Skeletal muscle tissue (tissue), 4 donors: ENCODE measurements around the gene CCDC180. TPM values are rescaled to one million over a fixed set of nuclear protein-coding genes. Genes with fewer than 3 reads are reported as not detected.
"Not testable (repeated sequence)": the region's sequence is repeated elsewhere in the genome, so short reads cannot be mapped to it uniquely, and the experiment has no call there.

Experiments used
- H3K27ac ChIP-seq: one replicate; pipeline ENCODE4 v1.7.0; 2013; ENCODE audit warnings: mild to moderate bottlenecking, low read depth, low read length, inconsistent platforms
- H3K27me3 ChIP-seq, 3 donors: one replicate each; pipeline ENCODE4 v1.7.0; 2013; ENCODE audit warnings: low read length in 3 of 3; ENCODE audit not compliant: control insufficient read depth in 3 of 3, insufficient read depth in 3 of 3
- H3K36me3 ChIP-seq, 3 donors: one replicate each; pipeline ENCODE4 v1.7.0; 2013; ENCODE audit warnings: low read length in 3 of 3; ENCODE audit not compliant: control insufficient read depth in 3 of 3, insufficient read depth in 3 of 3
- H3K4me1 ChIP-seq, 3 donors: one replicate each; pipeline ENCODE4 v1.7.0; 2013; ENCODE audit warnings: low read length in 3 of 3, mild to moderate bottlenecking in 3 of 3; ENCODE audit not compliant: control insufficient read depth in 3 of 3, insufficient read depth in 3 of 3
- H3K4me3 ChIP-seq, 3 donors: one replicate each; pipeline ENCODE4 v1.7.0; 2013; ENCODE audit warnings: low read length in 3 of 3
- H3K9ac ChIP-seq, 3 donors: one replicate each; pipeline ENCODE4 v1.7.0; 2013; ENCODE audit warnings: low read length in 3 of 3, mild to moderate bottlenecking in 3 of 3, moderate library complexity in 2 of 3, low read depth in 1 of 3
- H3K9me3 ChIP-seq, 3 donors: one replicate each; pipeline ENCODE4 v1.7.0; 2013; ENCODE audit warnings: low read length in 3 of 3; ENCODE audit not compliant: control insufficient read depth in 3 of 3
- total RNA-seq: library from RNA; depleted of rRNA; stranded (reverse); fragments of >200 nt; gene quantifications from one replicate; pipeline ENCODE4 v1.2.3, GENCODE V29; 2014
- donor health status: Osteomylitis.

Gene CCDC180
- total RNA-seq = 7.3 TPM

- Histone ChIP-seq H3K4me3 (peak within 1 kb of the TSS; percentile 8 to 46 (median 41)), H3K9ac (no peak within 1 kb of the TSS), H3K4me1 (peaks cover 5 to 13% (median 7%) of the 10 kb centered on the region in 3 donors), H3K27ac (peak within 1 kb of the TSS; percentile 30), H3K27me3 (no peaks in the 10 kb centered on the region), H3K36me3 (peaks cover 14 to 17% (median 15%) of the 10 kb centered on the region in 3 donors), H3K9me3 (peaks cover 0 to 2% (median 0%) of the 10 kb centered on the region in 3 donors)
Measured at GRCh38 chr9:97307500-97308163, at the start of gene CCDC180. Gene CCDC180, plus strand, starts transcription at chr9:97307659. Its CDS starts 405 bp downstream, at chr9:97308064.

GRCh38 chr9:97259834-97260514, 47.5 kb upstream of the CCDC180 start:
- not testable (repeated sequence) for H3K27ac ChIP-seq, H3K9me3 ChIP-seq, H3K36me3 ChIP-seq, H3K9ac ChIP-seq, H3K4me3 ChIP-seq, H3K4me1 ChIP-seq, H3K27me3 ChIP-seq

- Histone ChIP-seq H3K27ac (no peak overlapping the region), H3K4me3 (no peak overlapping the region), H3K4me1 (no peaks in the 10 kb centered on the region), H3K9ac (no peak overlapping the region), H3K36me3 (no peaks in the 10 kb centered on the region), H3K27me3 (no peaks in the 10 kb centered on the region), H3K9me3 (no peaks in the 10 kb centered on the region)
Measured at GRCh38 chr9:97271292-97271691, 36.2 kb upstream of the CCDC180 start.

- Histone ChIP-seq H3K27me3 (no peaks in the 10 kb centered on the region), H3K4me1 (no peaks in the 10 kb centered on the region), H3K36me3 (peaks cover 0 to 4% (median 3%) of the 10 kb centered on the region in 3 donors), H3K27ac (no peak overlapping the region), H3K9me3 (no peaks in the 10 kb centered on the region), H3K4me3 (no peak overlapping the region), H3K9ac (no peak overlapping the region)
Measured at GRCh38 chr9:97272072-97272471, 35.4 kb upstream of the CCDC180 start.

DNA sequence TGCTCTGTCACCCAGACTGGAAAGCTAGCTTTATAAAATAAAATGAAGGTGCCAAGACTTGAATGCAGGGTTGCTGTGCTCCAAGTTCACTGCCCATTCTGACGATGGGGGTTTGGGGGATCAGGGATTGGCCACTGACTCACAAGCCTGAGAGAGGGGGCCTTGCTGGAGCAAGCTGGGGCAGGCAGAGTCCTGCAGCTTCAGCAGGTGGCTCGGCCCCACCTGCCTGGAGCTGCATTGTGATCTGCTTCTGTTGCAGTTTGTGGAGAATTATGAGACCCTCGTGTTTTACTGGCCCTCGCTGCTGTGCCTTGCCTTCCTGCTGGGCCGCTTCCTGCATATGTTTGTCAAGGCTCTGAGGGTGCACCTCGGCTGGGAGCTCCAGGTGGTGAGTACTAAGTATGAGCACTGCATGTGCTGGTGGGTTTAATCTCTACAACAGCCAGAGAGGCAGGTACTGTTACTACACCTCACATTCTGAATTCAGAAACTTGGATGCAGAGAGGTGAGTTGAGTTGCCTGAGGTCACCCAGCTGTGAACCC, 31.1 kb upstream of the CCDC180 start:
- H3K27ac ChIP-seq = no peak overlapping the region
- H3K36me3 ChIP-seq = peaks cover 19 to 39% (median 25%) of the 10 kb centered on the region in 3 donors
- no peak overlapping the region for H3K9ac ChIP-seq
- H3K4me3 ChIP-seq = no peak overlapping the region
- no peaks in the 10 kb centered on the region for H3K9me3 ChIP-seq
- H3K27me3 ChIP-seq = no peaks in the 10 kb centered on the region
- no peaks in the 10 kb centered on the region for H3K4me1 ChIP-seq

- no peak overlapping the region for H3K9ac ChIP-seq
- H3K27ac ChIP-seq = no peak overlapping the region
- no peaks in the 10 kb centered on the region for H3K9me3 ChIP-seq
- peaks cover 22 to 46% (median 29%) of the 10 kb centered on the region in 3 donors for H3K36me3 ChIP-seq
- no peaks in the 10 kb centered on the region for H3K4me1 ChIP-seq
- H3K27me3 ChIP-seq = no peaks in the 10 kb centered on the region
- no peak overlapping the region for H3K4me3 ChIP-seq
Measured at GRCh38 chr9:97277953-97278352, 29.5 kb upstream of the CCDC180 start.

DNA sequence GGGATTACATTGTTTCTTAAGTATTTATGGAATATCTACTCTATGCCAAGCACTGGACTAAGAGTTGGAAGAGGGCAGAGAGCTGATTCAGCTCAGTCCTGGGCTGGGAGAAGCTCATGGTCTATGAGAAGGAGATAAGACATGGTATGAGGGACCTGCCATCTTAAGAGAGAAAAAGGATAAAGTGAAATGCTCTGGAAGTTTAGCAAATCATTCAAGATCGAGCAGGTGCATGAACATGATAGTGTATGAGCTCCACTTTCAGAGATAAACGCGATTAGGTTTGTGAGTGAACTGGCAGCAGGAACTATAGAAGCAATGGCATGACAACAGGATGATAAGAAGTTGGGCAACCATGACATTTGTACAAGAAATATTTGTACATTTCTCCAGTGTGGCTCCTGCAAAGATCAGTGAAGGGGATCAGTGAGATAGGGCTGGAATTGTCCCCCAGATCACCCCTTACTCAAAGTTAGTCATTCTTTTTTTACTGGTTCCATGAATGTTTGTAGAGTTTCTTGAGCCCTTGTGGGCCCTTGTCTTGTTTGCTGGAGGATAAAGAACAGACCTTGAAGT, 26.6 kb upstream of the CCDC180 start:
- H3K9me3 ChIP-seq = peaks cover 0 to 2% (median 0%) of the 10 kb centered on the region in 3 donors
- peaks cover 29 to 55% (median 40%) of the 10 kb centered on the region in 3 donors for H3K36me3 ChIP-seq
- no peak overlapping the region for H3K27ac ChIP-seq
- H3K4me1 ChIP-seq = no peaks in the 10 kb centered on the region
- no peak overlapping the region for H3K4me3 ChIP-seq
- no peak overlapping the region for H3K9ac ChIP-seq
- H3K27me3 ChIP-seq = no peaks in the 10 kb centered on the region

GRCh38 chr9:97283768-97284167, 23.7 kb upstream of the CCDC180 start:
- no peaks in the 10 kb centered on the region for H3K27me3 ChIP-seq
- H3K4me3 ChIP-seq = no peak overlapping the region
- no peak overlapping the region for H3K9ac ChIP-seq
- peaks cover 0 to 2% (median 0%) of the 10 kb centered on the region in 3 donors for H3K9me3 ChIP-seq
- peaks cover 27 to 51% (median 35%) of the 10 kb centered on the region in 3 donors for H3K36me3 ChIP-seq
- no peak overlapping the region for H3K27ac ChIP-seq
- H3K4me1 ChIP-seq = no peaks in the 10 kb centered on the region

DNA sequence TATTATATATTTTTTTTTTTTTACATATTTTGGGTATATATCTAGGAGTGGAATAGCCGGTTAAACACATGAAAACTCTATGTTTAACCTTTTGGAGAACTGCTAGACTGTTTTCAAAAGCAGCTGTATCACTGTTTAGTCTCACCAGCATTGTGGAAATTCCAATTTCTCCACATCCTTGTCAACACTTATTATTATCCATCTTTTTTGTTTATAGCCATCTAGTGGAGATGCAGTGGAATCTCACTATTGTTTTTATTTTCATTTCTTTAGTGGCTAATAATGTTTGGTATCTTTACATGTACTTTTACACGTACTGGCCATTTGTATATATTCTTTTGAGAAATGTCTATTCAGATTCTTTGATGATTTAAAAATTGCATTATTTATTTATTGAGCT, 22.7 kb upstream of the CCDC180 start:
- Histone ChIP-seq H3K4me1 (no peaks in the 10 kb centered on the region), H3K36me3 (peaks cover 25 to 51% (median 37%) of the 10 kb centered on the region in 3 donors), H3K27me3 (no peaks in the 10 kb centered on the region)

GRCh38 chr9:97292200-97292599, 15.3 kb upstream of the CCDC180 start:
- Histone ChIP-seq H3K36me3 (peaks cover 19 to 36% (median 25%) of the 10 kb centered on the region in 3 donors), H3K4me3 (no peak overlapping the region), H3K27ac (no peak overlapping the region), H3K4me1 (peaks cover 12 to 20% (median 14%) of the 10 kb centered on the region in 3 donors), H3K9me3 (no peaks in the 10 kb centered on the region), H3K9ac (no peak overlapping the region), H3K27me3 (no peaks in the 10 kb centered on the region)

More for the DNA sequence above, 22.7 kb upstream of the CCDC180 start:
- no peak overlapping the region for H3K9ac ChIP-seq
- H3K4me3 ChIP-seq = no peak overlapping the region
- no peak overlapping the region for H3K27ac ChIP-seq
- peaks cover 0 to 2% (median 0%) of the 10 kb centered on the region in 3 donors for H3K9me3 ChIP-seq
